GM11168 (cell line): ENCODE results near the gene ADAM23.
"Not testable (repeated sequence)": the region's sequence is repeated elsewhere in the genome, so short reads cannot be mapped to it uniquely, and the experiment has no call there.

ENCODE experiments used
- in situ Hi-C: fragments of 300-500 bp; cut with MboI; formaldehyde crosslinking; loops from one replicate; pipeline ENCODE4 v1.12.0; 2022; ENCODE audit warnings: low sequenced_read_pairs; ENCODE audit not compliant: unreplicated experiment

The ADAM23 gene

GRCh38 chr2:206442833-206443734 lies at the start of gene ADAM23:
TSS of gene ADAM23 (plus strand) at chr2:206443532. CDS start at chr2:206443867, 335 bp downstream.
- in situ Hi-C loops = no loop called here

GRCh38 chr2:206396211-206396610 lies 47.1 kb upstream of the ADAM23 start:
- in situ Hi-C loops = no loop called here

GRCh38 chr2:206402956-206403569 lies 40.3 kb upstream of the ADAM23 start:
- in situ Hi-C loops = not testable (repeated sequence)

GRCh38 chr2:206408323-206409320 lies 34.7 kb upstream of the ADAM23 start:
- in situ Hi-C loops = no loop called here

- in situ Hi-C loops = no loop called here
Measured at GRCh38 chr2:206410714-206411113, 32.6 kb upstream of the ADAM23 start.

GRCh38 chr2:206415618-206416243 lies 27.6 kb upstream of the ADAM23 start:
- in situ Hi-C loops = no loop called here

- in situ Hi-C loops = no loop called here
Measured at GRCh38 chr2:206418968-206419367, 24.4 kb upstream of the ADAM23 start.

GRCh38 chr2:206420721-206421120 lies 22.6 kb upstream of the ADAM23 start:
- in situ Hi-C loops = no loop called here

- in situ Hi-C loops = no loop called here
Measured at GRCh38 chr2:206422493-206422892, 20.8 kb upstream of the ADAM23 start.

- in situ Hi-C loops = no loop called here
Measured at GRCh38 chr2:206423147-206423546, 20.2 kb upstream of the ADAM23 start.

- in situ Hi-C loops = no loop called here
Measured at GRCh38 chr2:206424134-206424533, 19.2 kb upstream of the ADAM23 start.

- in situ Hi-C loops = no loop called here
Measured at GRCh38 chr2:206428783-206429182, 14.5 kb upstream of the ADAM23 start.

- in situ Hi-C loops = no loop called here
Measured at GRCh38 chr2:206430452-206430851, 12.9 kb upstream of the ADAM23 start.

- in situ Hi-C loops = no loop called here
Measured at GRCh38 chr2:206431439-206431838, 11.9 kb upstream of the ADAM23 start.

GRCh38 chr2:206432193-206433082 lies 10.9 kb upstream of the ADAM23 start:
- in situ Hi-C loops = no loop called here

GRCh38 chr2:206433190-206433589 lies 10.1 kb upstream of the ADAM23 start:
- in situ Hi-C loops = no loop called here

GRCh38 chr2:206433686-206434085 lies 9.6 kb upstream of the ADAM23 start:
- in situ Hi-C loops = no loop called here

GRCh38 chr2:206435742-206436141 lies 7.6 kb upstream of the ADAM23 start:
- in situ Hi-C loops = no loop called here

GRCh38 chr2:206438196-206438724 lies 5.1 kb upstream of the ADAM23 start:
- in situ Hi-C loops = no loop called here
